CD1c-positive myeloid dendritic cell (primary cell): ENCODE data around the gene MFGE8.

Experiments
- DNase-seq: peaks from one replicate; pipeline ENCODE4 v3.0.0-alpha.2; 2016; ENCODE audit errors: extremely low spot score

MFGE8 gene

GRCh38 chr15:88920186-88920891 lies 7.2 kb upstream of the MFGE8 start:
- no peak for DNase-seq

- DNase-seq = peak; percentile 78
Observed at GRCh38 chr15:88918738-88919137, 5.6 kb upstream of the MFGE8 start.

- no peak for DNase-seq
Observed at GRCh38 chr15:88917760-88918159, 4.6 kb upstream of the MFGE8 start.

GRCh38 chr15:88915354-88915753 lies 2.2 kb upstream of the MFGE8 start:
- no peak for DNase-seq

- no peak for DNase-seq
Observed at GRCh38 chr15:88913850-88914169, 631 bp upstream of the MFGE8 start.

GRCh38 chr15:88912500-88912921 lies 668 bp downstream of the MFGE8 start:
- DNase-seq = no peak

GRCh38 chr15:88911766-88912118 lies 1.4 kb downstream of the MFGE8 start:
- DNase-seq = no peak

GRCh38 chr15:88909956-88910831 lies 3.0 kb downstream of the MFGE8 start:
- no peak for DNase-seq

GRCh38 chr15:88908697-88909621 lies 4.2 kb downstream of the MFGE8 start:
- no peak for DNase-seq

GRCh38 chr15:88908123-88908522 lies 5.1 kb downstream of the MFGE8 start:
- no peak for DNase-seq

GRCh38 chr15:88907111-88907510 lies 6.1 kb downstream of the MFGE8 start:
- no peak for DNase-seq

- DNase-seq = no peak
Observed at GRCh38 chr15:88906551-88906950, 6.6 kb downstream of the MFGE8 start.

- no peak for DNase-seq
Observed at GRCh38 chr15:88906130-88906529, 7.0 kb downstream of the MFGE8 start.

GRCh38 chr15:88905576-88905975 lies 7.6 kb downstream of the MFGE8 start:
- no peak for DNase-seq

- peak; percentile 82 for DNase-seq
Observed at GRCh38 chr15:88904624-88905327, 8.4 kb downstream of the MFGE8 start.

GRCh38 chr15:88904257-88904623 lies 8.9 kb downstream of the MFGE8 start:
- DNase-seq = no peak

GRCh38 chr15:88902846-88903245 lies 10.3 kb downstream of the MFGE8 start:
- no peak for DNase-seq

GRCh38 chr15:88902221-88902835 lies 10.9 kb downstream of the MFGE8 start:
- no peak for DNase-seq

- DNase-seq = no peak
Observed at GRCh38 chr15:88901508-88902220, 11.5 kb downstream of the MFGE8 start.

- DNase-seq = no peak
Observed at GRCh38 chr15:88900982-88901418, 12.2 kb downstream of the MFGE8 start.
